Testis (tissue), 2 donors: ENCODE measurements around the gene GPR171.

Experiments
- POLR2A ChIP-seq: fragments of 450-650 bp; IDR thresholded peaks from one replicate; pipeline ENCODE4 v1.6.1; 2017; ENCODE audit warnings: antibody characterized with exemption, mild to moderate bottlenecking, moderate library complexity
- TF ChIP-seq, protein P1 (sequence below), 3 experiments: fragments of 450-650 bp in 2 of 3; fragments of 200-600 bp in 1 of 3; sonication (generic) in 1 of 3; IDR thresholded peaks; one replicate each; pipeline ENCODE4 v1.5.1; 2016 to 2019; ENCODE audit warnings: antibody characterized with exemption in 3 of 3, mild to moderate bottlenecking in 2 of 3, moderate library complexity in 1 of 3

DNA sequence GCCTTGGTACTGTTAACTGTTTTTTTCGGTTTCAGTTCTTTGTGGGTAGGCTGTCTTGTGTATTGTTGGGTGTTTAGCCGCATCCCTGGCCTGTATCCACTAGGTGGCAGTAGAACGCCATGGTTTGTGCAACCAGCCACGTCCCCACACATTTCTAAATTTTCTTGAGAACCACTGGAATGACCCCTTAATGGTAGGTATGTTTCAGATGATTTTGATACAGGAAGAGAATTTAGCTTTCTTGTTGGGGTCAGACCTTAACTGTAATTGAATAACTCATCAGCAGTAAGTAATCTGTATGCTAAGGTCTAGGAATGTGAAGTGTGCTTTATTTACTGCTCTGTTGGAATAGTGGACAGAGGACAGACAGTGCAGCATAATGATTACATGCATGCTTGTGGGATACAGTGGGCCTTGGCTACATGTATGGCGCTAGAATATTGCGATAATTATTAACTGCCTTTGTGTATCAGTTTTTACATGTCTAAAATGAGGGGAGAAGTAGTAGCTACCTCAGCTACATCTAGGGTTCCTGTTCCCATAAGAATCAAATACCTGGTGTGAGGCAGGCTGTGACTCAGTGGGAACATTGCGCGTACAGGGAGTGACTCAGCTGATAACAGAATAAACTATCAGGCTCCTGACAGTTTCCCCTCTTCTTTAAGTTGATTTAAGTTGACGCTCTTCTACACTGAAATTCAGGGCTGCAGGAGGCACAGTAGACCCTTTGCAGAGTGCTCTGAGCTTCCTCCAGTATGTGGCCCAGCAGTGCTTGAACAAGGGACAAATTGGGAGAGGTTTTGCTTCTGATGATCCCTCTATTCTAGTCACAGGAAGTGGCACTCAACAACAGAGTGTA lies 25.0 kb upstream of the GPR171 start:
- TF ChIP-seq, protein P1, sequence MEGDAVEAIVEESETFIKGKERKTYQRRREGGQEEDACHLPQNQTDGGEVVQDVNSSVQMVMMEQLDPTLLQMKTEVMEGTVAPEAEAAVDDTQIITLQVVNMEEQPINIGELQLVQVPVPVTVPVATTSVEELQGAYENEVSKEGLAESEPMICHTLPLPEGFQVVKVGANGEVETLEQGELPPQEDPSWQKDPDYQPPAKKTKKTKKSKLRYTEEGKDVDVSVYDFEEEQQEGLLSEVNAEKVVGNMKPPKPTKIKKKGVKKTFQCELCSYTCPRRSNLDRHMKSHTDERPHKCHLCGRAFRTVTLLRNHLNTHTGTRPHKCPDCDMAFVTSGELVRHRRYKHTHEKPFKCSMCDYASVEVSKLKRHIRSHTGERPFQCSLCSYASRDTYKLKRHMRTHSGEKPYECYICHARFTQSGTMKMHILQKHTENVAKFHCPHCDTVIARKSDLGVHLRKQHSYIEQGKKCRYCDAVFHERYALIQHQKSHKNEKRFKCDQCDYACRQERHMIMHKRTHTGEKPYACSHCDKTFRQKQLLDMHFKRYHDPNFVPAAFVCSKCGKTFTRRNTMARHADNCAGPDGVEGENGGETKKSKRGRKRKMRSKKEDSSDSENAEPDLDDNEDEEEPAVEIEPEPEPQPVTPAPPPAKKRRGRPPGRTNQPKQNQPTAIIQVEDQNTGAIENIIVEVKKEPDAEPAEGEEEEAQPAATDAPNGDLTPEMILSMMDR (IDR thresholded peaks at IDR 0.05): peak; percentile 70 to 88 (median 84)
- TF ChIP-seq POLR2A: no peak
